GM18526 (cell line): ENCODE results near the gene MED8.
A peak's percentile ranks its signal among the peaks of the same experiment; 100 is the strongest.

Source experiments
- POLR2A ChIP-seq: IDR thresholded peaks from 3 replicates; pipeline ENCODE4 v1.6.1; 2011; ENCODE audit not compliant: insufficient read length; ENCODE audit errors: extremely low read depth

MED8 gene

DNA sequence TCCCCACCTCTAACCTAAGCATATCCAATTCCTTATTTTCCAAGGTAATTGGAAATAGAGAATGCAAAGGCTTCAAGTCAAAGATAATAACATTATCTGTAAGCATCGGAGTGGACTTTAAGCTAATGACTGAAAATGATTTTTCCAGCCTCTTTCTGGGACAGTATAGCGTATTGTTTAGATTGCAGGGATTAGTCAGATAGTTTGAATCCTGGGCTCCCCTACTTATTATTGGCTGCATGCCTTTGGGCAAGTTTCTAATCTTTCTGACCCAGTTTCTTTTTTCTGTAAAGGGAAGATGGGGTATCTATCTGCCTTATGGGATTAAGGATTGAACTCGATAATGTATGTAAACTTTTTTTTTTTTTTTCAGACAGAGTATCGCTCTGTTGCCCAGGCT is 32.3 kb downstream of the MED8 start:
- no peak for TF ChIP-seq POLR2A

DNA sequence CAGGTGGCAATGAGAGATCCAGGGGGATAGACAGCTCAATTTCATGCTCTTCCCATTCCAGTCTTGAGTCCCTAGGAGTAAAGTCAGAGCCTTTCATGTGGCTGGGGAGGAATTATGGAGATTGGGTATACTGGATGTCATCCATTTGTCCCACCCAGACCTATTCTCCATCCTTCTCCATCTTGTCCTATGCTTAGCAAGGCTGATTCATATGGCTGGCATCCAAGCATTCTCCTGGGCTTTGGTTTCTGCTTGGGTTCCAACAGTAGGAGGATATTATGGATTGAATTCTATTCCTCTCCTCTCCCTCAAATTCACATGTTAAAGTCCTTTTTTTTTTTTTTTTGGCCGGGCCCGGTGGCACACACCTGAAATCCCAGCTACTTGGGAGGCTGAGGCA is 34.7 kb downstream of the MED8 start:
- no peak for TF ChIP-seq POLR2A

DNA sequence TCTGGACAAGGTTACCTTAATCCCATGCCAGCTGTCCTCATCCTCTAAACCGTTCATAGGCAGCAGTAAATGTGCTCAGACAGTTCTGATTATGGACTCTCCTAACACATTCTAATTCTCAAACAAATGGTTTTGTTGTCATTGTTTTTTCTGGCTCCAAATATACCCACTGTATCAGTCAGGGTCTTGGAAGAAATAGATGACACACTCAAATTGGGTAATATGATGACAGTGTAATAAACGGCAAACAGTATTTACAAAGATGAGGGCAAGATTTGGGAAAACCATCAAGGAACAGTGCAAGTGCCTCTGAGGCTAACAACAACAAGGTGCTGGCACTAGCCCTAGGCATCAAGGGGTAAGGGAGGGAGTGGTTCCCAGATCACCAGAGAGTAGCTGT is 35.1 kb downstream of the MED8 start:
- TF ChIP-seq POLR2A = no peak

DNA sequence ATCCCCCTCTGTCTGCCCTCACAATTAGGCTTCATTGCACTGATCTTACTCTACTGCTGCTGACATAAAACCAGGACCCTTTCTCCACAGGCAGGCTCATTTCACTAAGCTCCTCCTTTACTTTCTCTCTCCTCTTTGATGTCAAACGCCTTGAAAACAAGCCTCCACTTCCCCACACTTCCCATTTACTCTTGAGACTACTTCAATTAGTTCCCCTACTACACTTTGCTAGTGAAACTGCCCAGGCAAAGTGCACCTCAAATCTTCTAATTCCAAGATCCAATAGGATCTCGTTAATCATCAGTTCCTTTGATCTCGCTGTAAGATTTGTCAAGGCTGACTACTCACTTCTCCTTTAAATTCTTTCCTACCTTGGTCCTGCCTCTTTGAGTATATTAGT is 36.7 kb downstream of the MED8 start:
- TF ChIP-seq POLR2A = no peak

DNA sequence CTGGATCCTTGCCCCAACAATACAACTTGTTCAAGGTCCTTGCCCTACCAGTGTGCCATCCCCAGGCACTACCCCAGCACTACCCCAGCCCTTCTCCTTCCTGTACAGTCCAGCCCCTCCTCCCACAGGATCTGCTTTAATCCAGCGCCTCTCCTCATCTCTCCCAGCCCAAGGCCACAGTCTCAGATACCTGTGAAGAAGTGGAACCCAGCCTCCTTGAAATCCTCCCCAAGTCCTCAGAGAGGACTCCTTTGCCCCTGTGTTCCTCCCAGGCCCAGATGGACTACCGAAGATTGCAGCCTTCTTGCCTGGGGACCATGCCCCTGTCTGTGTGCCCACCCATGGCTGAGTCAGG is 37.3 kb downstream of the MED8 start:
- no peak for TF ChIP-seq POLR2A

DNA sequence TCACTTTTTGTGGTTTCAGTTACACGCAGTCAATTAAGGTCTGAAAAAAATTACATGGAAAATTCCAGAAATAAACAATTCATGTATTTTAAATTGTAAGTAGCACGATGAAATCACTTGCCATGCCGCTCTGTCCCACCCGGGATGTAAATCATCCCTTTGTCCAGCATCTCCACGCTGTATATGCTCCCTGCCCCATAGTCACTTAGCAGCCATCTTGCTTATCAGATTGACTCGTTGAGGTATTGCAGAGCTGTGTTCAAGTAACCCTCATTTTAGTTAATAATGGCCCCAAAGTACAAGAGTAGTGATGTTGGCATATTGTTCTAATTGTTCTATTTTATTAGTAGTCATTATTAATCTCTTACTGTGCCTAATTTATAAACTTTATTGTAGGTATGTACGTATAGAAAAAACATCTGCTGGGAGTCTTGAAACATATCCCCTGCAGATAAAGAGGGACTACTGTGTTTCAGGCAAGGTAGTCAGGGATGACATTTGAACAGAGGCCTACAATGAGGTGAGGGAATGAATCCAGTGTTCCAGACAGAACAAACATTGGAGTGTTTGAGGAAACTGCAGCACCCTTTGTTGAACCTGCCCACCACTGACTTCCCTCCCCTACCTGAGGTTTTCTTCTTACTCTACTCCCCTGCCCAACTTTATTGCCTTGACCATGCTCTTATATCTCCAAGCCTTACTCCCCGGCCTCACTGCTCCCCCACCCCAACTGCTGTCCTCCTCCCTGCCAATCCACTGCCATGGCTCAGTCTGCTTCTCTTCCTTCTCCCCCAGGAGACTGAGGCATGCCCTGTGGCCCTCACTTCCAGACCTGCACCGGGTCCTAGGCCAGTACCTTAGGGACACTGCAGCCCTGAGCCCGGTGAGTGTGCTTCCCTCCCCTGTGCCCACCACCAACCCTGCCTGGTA is 37.9 kb downstream of the MED8 start:
- no peak for TF ChIP-seq POLR2A

DNA sequence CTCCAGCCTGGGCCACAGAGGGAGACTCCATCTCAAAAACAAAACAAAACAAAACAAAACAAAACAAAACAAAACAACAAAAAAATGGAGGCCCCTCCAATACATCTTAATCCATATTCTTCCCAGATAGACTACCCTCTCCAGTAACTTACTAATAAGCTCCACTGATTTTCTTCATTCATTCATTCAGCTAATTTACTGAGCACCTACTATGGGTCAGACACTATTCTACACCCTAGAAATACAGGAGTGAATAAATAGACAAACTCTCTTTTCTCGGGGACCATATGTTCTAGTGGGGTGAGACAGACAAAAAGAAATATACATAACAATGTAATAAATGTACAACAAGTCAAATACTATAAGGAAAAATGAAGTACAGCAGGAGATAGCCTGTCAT is 38.6 kb downstream of the MED8 start:
- TF ChIP-seq POLR2A = no peak

DNA sequence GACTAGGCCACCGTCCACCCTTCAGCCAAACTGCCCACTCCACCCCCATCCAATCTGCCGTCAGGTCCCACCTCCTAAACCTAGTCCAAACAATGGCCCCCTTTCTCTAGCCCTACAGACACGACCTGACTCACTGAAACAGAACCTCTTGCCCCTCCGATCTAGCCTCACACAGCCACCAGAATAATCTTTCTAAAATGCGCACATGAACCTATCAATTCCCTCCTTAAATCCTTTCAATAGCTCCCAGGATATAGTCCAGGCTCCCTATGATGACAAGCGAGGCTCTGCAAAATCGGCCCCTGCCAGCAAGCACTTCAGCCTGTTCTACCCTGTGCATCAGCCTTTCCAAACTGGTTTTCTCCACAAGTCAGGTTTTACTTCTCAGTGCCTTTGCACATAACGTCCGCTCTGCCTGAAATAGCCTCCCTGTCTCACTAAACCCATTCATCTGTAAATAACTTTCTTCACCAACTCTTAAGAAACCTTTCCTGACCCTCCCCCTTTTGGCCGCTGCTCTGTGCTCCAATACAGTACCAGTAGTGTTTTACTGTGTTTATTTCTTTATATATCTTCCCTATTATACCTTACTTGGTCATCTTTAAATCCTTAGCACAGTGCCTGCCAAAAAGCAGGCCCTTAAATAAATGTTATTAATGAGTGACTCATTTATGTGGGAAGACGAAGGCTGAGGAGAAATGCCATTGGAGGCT is 39.9 kb downstream of the MED8 start:
- no peak for TF ChIP-seq POLR2A

DNA sequence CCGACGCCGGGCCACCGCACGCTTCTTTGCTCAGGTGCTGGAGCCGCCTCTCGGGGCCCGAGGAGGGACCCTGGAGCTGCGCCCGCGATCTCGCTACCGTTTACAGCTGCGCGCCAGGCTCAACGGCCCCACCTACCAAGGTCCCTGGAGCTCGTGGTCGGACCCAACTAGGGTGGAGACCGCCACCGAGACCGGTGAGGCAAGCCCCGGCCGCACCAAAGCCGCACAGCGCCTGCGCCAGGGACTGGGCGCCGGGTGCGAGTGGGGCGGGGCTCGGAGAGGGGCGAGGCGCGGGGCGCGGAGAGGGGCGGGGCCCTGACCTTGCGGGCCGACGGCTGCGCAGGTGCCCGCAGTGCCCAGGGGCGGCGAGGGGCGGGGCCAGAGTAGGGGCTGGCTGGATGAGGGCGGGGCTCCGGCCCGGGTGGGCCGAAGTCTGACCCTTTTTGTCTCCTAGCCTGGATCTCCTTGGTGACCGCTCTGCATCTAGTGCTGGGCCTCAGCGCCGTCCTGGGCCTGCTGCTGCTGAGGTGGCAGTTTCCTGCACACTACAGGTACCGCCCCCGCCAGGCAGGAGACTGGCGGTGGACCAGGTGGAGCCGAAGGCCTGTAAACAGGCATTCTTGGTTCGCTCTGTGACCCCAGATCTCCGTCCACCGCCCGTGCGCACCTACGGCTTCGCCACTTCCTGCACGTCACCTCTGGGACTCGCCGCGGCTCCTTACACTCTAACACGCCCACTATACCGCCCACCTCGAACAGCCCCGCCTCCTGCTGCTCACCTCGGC is 40.6 kb downstream of the MED8 start:
- peak; percentile 35 for TF ChIP-seq POLR2A

DNA sequence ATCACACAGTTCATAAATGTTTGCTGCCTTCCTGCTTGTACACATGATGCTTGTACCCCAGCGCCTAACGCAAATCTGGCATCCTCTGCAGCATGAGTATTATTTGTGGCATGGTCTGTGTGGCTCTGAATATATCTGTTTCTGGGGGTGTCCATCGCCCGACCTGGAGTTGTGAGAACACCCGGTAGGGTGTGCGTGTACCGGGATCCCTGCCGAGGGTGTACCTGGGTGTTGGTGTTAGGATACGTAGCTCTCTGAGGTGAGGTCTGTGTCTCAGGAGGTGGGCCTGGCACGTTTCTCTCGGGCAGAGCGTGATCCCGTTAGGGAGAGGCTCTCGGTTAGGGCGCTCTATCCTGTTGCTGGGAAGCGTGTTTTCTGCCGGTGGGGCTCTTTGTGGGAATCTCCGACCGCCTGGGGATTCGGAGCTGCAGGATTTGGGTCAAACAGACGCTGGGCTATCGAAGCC is 41.2 kb downstream of the MED8 start:
- TF ChIP-seq POLR2A = no peak

DNA sequence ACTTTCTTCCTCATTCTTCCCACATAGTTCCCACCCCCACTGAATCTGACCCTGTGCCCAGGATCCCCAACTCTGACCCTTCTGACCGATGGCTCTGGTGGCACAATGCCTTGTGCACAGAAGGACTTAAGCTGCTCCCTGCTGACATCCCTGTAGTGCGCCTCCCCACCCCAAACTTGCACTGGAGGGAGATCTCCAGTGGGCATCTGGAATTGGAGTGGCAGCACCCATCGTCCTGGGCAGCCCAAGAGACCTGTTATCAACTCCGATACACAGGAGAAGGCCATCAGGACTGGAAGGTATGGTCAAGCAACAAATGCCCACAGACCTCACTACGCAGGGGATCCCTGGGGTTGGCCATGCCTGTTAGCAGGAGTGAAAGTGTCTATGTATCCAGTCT is 43.0 kb downstream of the MED8 start:
- TF ChIP-seq POLR2A = no peak

DNA sequence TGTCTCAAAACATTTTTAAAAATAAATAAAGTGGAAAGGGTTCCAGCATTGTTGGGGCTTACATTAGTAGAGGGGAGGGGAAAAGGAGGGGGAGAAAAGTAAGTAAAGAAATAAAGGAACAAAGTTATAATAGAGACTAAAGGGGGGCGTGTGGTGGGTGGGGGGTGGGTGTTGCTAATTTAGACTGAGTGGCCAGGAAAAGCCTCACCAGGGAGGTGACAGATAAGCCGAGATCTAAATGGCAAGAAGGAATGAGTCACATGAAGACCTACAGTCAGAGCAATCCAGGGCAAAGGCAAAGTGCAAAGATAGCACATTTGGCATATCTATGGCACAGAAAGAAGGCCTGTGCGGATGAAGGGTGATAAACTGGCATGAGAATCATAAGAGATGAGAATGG is 44.5 kb downstream of the MED8 start:
- no peak for TF ChIP-seq POLR2A

DNA sequence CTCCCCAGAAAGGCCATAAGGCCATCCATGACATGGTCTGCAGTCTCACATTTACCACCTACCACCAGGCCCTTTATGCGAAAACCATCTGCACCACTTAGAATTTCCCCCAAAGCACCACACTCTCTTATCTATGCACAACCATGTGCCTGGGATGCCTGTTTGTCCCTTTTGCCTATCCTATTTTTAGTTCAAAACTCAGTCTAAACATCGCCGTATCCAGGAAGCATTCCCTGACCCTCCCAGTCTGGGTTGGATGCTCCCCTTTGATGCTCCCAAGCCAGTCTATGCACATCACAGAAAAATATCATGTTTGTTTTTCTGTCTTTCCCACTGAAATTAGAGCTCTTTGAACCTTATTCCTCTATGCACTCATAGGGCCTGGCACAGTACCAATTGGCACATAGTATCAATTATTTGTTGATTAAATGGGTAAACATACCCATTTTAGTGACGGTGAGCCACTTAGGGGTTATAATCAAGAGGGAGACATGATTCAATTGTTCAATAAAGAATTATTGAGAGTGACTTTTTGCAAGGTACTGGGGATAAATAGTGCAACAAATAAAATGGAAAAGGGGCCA is 45.2 kb downstream of the MED8 start:
- no peak for TF ChIP-seq POLR2A

DNA sequence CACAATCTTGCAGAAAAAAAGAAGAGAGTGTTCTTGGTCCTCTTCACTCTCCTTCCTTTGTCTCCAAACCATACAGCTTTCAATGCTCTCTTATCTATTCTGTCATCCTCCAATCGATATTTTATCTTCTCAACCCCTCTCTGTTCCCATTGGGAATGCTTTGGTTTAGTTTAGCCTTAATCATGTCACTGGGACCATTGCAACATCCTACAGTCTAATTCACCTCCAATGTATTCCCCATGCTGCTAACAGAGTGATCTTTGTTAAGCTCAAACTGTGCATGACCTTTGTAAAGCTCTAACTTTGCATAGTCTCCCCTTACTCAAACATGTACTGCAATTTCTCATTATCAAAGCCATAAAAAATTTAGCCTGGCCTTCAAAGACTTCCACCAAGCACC is 49.0 kb downstream of the MED8 start:
- TF ChIP-seq POLR2A = no peak

DNA sequence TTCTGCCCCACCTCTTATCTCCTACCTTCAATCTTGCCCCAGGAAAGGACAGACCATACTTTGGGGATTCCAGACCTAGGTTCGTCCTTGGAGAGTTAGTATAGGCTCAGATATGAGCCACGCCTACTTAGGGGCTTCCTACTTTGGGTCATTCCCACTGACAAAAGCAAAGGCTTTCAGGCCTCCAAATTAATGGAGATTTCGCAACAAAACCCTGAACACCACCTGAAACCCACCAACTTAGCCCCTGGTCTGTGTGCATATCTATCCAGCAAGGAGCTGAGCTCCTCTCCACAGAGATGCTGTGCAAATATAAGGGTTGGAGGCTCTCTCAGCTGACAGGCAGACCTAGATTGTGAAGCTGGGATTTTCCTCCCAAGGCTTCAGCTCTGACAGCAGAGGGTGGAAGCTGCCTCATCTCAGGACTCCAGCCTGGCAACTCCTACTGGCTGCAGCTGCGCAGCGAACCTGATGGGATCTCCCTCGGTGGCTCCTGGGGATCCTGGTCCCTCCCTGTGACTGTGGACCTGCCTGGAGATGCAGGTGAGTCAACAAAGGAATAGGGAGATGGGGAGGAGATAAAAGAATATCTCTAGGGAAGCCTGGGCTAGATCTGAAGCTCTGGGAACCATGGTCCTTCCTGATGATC is 49.9 kb downstream of the MED8 start:
- no peak for TF ChIP-seq POLR2A

DNA sequence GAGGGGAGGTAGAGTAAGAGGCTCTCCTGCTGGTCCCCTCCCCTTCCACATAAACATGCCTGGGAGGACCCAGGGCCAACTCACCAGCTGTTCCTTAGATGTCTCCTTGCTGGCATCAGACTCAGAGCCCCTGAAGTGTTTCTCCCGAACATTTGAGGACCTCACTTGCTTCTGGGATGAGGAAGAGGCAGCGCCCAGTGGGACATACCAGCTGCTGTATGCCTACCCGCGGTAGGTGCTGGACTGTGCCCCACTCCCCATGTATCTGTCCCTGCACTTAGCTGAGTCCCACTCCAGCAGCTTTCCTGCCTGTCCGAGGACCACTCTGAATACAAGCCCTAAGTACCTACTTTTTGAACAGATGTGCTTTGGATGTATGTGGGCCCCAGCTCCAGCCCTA is 51.6 kb downstream of the MED8 start:
- no peak for TF ChIP-seq POLR2A
